ENCODE measurements around the gene C1orf116.

C1orf116 gene

DNA sequence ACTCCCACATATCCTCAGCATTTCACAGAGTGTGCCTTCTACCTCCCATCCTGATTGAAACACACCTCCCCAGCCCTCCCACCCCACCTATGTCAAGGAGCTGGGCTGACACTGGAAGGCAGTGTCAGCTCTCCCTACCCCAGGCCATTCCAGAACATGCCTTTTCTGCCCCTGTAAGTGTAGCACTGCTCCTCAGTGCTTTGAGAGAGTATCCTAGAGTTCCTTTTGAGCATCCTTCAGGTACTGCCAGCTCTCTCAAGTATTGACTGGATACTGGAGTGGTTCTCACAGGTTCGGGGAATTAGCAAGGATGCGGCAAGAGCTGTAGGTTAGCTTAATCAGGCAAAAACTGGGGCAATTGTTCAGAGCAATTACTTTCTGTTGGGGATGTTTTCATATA lies 21.8 kb downstream of the C1orf116 start:
- Histone ChIP-seq H3K9me3 (ENCODE audit: insufficient read depth, low read depth, low read length) (no peaks in the 10 kb centered on the region), H3K36me3 (ENCODE audit: insufficient read depth, low read length) (no peaks in the 10 kb centered on the region), H3K4me2 (ENCODE audit: low read depth, low read length, poor library complexity, severe bottlenecking) (no peak overlapping the region), H3K9me2 (replicated peaks; ENCODE audit: low read depth, low read length) (no peaks in the 10 kb centered on the region), H4K20me1 (ENCODE audit: insufficient read depth, low read length, poor library complexity, severe bottlenecking) (no peaks in the 10 kb centered on the region), H3K9ac (ENCODE audit: low read depth, low read length, poor library complexity, severe bottlenecking) (no peak overlapping the region), H3K79me2 (ENCODE audit: insufficient read depth, low read length) (no peaks in the 10 kb centered on the region), H3K27me3 (ENCODE audit: insufficient read depth, low read length, poor library complexity, severe bottlenecking) (peaks cover 24% of the 10 kb centered on the region), H3K4me1 (ENCODE audit: insufficient read depth, low read length, poor library complexity, severe bottlenecking) (no peaks in the 10 kb centered on the region), H2AFZ (ENCODE audit: low read length) (no peak overlapping the region), H3K4me3 (ENCODE audit: low read length, poor library complexity, severe bottlenecking) (no peak overlapping the region), H3F3A (ENCODE audit: low read depth) (no peaks in the 10 kb centered on the region)
- TF ChIP-seq CTCF (conservative IDR thresholded peaks at IDR 0.05; ENCODE audit: low read length) (no peak), EZH2phosphoT487 (IDR thresholded peaks at IDR 0.05; ENCODE audit: borderline replicate concordance) (no peak)

DNA sequence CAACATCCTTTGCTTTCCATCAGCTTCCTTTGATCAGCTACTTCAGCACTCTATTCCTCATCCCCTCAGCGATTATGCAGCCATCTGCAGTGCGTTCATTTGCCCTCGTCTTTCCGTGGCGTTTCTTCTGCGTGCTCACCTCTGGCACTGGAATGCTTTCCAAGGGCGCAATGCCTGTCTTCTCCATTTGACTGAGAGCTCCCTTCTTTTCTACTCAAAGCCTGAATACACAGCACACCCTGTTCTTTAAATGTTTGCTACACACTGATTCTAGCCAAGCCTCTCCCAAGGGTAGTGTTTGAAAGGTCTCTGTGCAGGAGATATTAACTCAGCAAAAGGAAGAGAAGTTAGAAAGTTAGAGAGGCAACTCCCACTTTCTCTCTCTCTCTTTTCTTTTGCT lies 22.6 kb downstream of the C1orf116 start:
- Histone ChIP-seq H3F3A (ENCODE audit: low read depth) (no peaks in the 10 kb centered on the region), H3K4me2 (ENCODE audit: low read depth, low read length, poor library complexity, severe bottlenecking) (no peak overlapping the region), H3K4me1 (ENCODE audit: insufficient read depth, low read length, poor library complexity, severe bottlenecking) (no peaks in the 10 kb centered on the region), H3K79me2 (ENCODE audit: insufficient read depth, low read length) (no peaks in the 10 kb centered on the region), H3K9me3 (ENCODE audit: insufficient read depth, low read depth, low read length) (no peaks in the 10 kb centered on the region), H3K9me2 (replicated peaks; ENCODE audit: low read depth, low read length) (no peaks in the 10 kb centered on the region), H4K20me1 (ENCODE audit: insufficient read depth, low read length, poor library complexity, severe bottlenecking) (no peaks in the 10 kb centered on the region), H3K27me3 (ENCODE audit: insufficient read depth, low read length, poor library complexity, severe bottlenecking) (peaks cover 21% of the 10 kb centered on the region), H3K36me3 (ENCODE audit: insufficient read depth, low read length) (no peaks in the 10 kb centered on the region), H3K4me3 (ENCODE audit: low read length, poor library complexity, severe bottlenecking) (no peak overlapping the region), H2AFZ (ENCODE audit: low read length) (no peak overlapping the region), H3K9ac (ENCODE audit: low read depth, low read length, poor library complexity, severe bottlenecking) (no peak overlapping the region)
- no peak for TF ChIP-seq CTCF (conservative IDR thresholded peaks at IDR 0.05; ENCODE audit: low read length)
- TF ChIP-seq EZH2phosphoT487 (IDR thresholded peaks at IDR 0.05; ENCODE audit: borderline replicate concordance), result no peak

DNA sequence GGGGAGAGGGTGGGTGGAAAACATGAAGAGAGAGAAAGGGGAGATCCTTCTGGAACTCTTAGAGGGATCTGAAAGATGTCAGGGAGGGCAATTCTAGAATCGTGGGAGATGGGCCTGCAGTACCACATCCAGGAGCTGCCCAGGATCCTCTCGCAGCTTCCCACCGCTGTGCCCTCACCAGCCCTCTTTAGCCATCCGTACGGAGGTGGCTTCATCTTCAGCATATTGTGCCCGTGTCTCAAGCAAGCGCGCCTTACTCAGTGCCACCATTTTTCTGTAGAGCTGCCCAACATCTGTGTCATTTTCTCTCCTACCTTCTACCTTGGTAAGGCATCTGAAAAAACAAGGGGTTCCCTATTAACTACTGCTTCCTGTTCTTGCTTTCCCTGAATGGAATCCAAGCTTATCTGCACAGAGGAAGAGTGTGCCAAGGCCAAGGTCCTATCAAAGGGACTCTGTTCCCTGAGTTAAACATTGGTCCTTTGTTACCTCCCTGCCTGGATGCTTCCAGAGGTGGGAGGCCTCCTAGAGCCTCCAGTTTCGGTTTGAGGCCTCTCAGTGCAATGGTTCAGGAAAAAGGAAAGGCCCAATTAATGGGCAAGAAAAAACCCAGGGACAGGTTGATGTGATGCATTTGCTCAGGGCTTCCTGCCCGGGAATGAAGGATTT lies 23.2 kb downstream of the C1orf116 start:
- no peak for TF ChIP-seq EZH2phosphoT487 (IDR thresholded peaks at IDR 0.05; ENCODE audit: borderline replicate concordance)
- no peaks in the 10 kb centered on the region for H3K4me1 ChIP-seq (ENCODE audit: insufficient read depth, low read length, poor library complexity, severe bottlenecking)

More for the DNA sequence above, 23.2 kb downstream of the C1orf116 start:
- no peaks in the 10 kb centered on the region for H3K9me3 ChIP-seq (ENCODE audit: insufficient read depth, low read depth, low read length)
- H3K27me3 ChIP-seq (ENCODE audit: insufficient read depth, low read length, poor library complexity, severe bottlenecking), result peaks cover 15% of the 10 kb centered on the region
- no peaks in the 10 kb centered on the region for H3F3A ChIP-seq (ENCODE audit: low read depth)
- no peak overlapping the region for H3K4me2 ChIP-seq (ENCODE audit: low read depth, low read length, poor library complexity, severe bottlenecking)
- no peaks in the 10 kb centered on the region for H3K9me2 ChIP-seq (replicated peaks; ENCODE audit: low read depth, low read length)
- H2AFZ ChIP-seq (ENCODE audit: low read length), result no peak overlapping the region
- H4K20me1 ChIP-seq (ENCODE audit: insufficient read depth, low read length, poor library complexity, severe bottlenecking), result no peaks in the 10 kb centered on the region
- no peak overlapping the region for H3K4me3 ChIP-seq (ENCODE audit: low read length, poor library complexity, severe bottlenecking)
- no peaks in the 10 kb centered on the region for H3K79me2 ChIP-seq (ENCODE audit: insufficient read depth, low read length)
- H3K36me3 ChIP-seq (ENCODE audit: insufficient read depth, low read length), result no peaks in the 10 kb centered on the region
- no peak overlapping the region for H3K9ac ChIP-seq (ENCODE audit: low read depth, low read length, poor library complexity, severe bottlenecking)
